GM12864 (cell line): Measurements from ENCODE around the gene MAGI2.

Source experiments
- DNase-seq: peaks from one replicate; pipeline ENCODE4 v3.0.0-alpha.2; 2011; ENCODE audit warnings: low read depth
- H3K4me3 ChIP-seq: 2 replicates; pipeline ENCODE4 v1.5.1; 2011; ENCODE audit warnings: mild to moderate bottlenecking, low read depth, low read length, control low read depth
- TF ChIP-seq, protein P1 (sequence below): IDR thresholded peaks from 2 replicates; pipeline ENCODE4 v1.5.1; 2011; ENCODE audit warnings: low read depth, mild to moderate bottlenecking, moderate library complexity, low read length, control low read depth, inconsistent platforms; ENCODE audit errors: missing control alignments

MAGI2 gene

DNA sequence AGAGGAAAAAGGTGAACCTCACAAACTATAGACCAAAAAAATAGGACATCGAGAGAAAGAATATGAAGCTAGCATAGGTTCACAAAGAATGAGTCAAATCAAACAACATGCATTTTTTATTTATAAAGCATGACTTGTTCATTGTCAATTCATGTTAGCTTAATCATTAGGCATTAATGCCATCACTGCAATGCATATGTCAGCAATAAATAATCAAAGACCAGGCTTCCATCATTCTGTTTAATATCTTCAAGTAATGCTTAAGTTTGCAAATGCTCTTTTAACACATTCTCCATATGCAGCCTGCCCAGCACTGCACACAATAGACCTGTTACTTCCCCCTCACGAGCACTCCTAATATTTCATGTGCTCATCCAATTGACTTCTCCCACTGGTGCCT is 8.9 kb upstream of the MAGI2 start:
- H3K4me3 ChIP-seq, result no peak overlapping the region
- no peak for DNase-seq
- TF ChIP-seq, protein P1, sequence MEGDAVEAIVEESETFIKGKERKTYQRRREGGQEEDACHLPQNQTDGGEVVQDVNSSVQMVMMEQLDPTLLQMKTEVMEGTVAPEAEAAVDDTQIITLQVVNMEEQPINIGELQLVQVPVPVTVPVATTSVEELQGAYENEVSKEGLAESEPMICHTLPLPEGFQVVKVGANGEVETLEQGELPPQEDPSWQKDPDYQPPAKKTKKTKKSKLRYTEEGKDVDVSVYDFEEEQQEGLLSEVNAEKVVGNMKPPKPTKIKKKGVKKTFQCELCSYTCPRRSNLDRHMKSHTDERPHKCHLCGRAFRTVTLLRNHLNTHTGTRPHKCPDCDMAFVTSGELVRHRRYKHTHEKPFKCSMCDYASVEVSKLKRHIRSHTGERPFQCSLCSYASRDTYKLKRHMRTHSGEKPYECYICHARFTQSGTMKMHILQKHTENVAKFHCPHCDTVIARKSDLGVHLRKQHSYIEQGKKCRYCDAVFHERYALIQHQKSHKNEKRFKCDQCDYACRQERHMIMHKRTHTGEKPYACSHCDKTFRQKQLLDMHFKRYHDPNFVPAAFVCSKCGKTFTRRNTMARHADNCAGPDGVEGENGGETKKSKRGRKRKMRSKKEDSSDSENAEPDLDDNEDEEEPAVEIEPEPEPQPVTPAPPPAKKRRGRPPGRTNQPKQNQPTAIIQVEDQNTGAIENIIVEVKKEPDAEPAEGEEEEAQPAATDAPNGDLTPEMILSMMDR, result no peak

DNA sequence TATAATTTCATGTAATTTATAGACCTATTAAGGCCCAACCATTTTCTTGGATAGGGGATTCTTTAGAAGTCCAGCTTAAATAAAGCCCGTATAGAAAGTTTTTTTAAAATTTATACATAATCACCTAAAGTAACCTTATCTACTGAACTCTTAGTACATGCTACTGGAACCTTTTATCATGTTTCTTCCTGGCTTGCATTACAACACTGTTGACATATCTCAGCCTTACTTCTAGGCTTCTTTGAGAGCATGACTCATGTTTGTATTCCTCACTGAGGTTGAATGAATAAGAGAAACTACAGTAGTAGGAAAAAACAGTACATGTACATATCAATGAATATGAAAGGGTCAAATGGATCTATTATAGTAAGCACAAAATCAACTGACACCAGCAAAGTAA is 8.2 kb upstream of the MAGI2 start:
- no peak for DNase-seq
- TF ChIP-seq, protein P1, result no peak
- no peak overlapping the region for H3K4me3 ChIP-seq

DNA sequence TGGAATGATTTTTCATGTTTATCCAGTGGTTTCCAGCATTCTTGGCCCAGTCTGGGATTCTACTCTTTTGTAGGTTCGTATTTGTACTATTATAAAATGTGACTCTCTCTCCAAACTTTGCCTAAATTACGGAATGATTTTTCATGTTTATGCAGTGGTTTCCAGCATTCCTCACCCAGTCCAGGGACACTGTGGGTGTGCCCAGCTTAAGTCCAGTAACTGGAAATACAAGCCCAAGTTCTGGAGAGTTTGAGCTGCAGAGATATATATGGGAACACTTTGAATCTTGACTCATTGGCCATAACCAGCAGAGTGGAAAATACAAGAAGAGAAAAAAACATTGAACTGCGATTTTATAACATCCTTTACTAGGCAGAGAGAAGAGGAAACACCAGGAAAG is 5.9 kb upstream of the MAGI2 start:
- no peak for DNase-seq
- TF ChIP-seq, protein P1, result no peak
- no peak overlapping the region for H3K4me3 ChIP-seq

- TF ChIP-seq, protein P1, result no peak
- no peak overlapping the region for H3K4me3 ChIP-seq
- DNase-seq, result no peak
Measured at GRCh38 chr7:79458796-79459195, 5.3 kb upstream of the MAGI2 start.

DNA sequence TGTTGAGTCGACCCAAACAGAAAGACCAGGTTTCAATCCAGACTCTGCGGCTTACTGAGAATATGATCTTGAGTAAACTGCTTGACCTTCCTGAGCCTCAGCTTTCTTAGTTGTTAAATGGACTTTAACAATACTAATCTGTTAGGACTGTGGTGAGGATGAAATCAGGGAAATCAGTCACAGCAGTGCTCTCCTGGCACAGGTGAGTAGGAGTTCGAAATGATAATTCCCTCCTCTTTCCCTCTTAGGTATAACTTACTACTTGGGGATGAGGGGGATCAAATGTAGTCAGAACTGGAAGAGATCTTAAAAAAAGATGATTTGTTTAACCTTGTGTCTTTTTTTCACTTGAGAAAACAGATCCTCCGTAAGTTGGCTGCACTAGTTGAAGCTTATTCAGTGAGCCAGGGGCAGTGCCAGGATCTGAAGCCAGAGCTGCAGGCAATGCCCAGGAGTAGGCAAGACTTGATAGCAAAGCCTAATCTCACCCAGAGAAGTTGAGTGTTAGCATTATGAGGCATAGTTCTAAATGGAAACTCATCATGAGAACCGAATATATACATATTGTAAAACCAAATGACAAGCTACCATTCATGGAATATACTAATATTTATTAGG is 1.8 kb upstream of the MAGI2 start:
- TF ChIP-seq, protein P1, result no peak
- H3K4me3 ChIP-seq, result no peak overlapping the region
- no peak for DNase-seq

DNA sequence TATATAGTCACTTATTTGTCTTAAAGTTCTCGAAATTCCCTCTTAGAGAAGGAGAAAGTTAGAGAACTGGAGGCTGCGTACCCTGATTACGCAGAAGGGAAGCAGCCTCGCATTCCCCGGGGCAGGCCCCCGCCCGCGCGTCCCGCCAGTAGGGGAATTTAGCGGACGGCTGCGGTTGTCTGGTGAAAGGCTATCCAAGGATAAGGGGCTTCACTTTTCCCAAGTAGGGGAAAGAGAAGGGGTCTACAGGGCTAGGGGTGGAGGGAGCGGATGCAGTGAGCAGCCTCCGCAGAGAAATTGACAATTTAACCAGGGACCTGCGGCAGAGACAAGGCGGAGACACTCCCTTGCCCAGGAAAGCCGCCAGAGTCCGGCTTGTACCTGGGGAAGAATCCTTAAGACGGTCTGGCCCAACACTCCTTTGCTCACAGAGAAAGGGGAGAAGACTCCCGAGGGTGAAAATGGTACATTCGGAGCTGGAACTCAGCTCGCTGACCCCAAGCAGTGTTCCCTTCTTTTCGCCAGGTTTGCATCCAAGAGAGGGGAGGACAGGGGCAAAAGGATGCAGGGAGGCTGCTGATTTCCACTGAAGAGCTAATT is 994 bp upstream of the MAGI2 start:
- TF ChIP-seq, protein P1, result no peak
- no peak overlapping the region for H3K4me3 ChIP-seq
- no peak for DNase-seq

- H3K4me3 ChIP-seq, result no peak overlapping the region
- TF ChIP-seq, protein P1, result no peak
- DNase-seq, result no peak
Measured at GRCh38 chr7:79453266-79453557, 255 bp downstream of the MAGI2 start.
